NB4 (cell line): Measurements from ENCODE around the gene LDB3.

ENCODE experiments used
- DNase-seq: peaks from one replicate; pipeline ENCODE4 v3.0.0; 2010; ENCODE audit warnings: low read depth
- H3K4me3 ChIP-seq: one replicate; pipeline ENCODE4 v1.5.1; 2011; ENCODE audit warnings: mild to moderate bottlenecking, low read depth, low read length, moderate library complexity
- MYC ChIP-seq: IDR thresholded peaks from 2 replicates; pipeline ENCODE4 v1.6.1; 2011; ENCODE audit warnings: low read depth, low read length
- POLR2A ChIP-seq: IDR thresholded peaks from 2 replicates; pipeline ENCODE4 v1.6.1; 2011; ENCODE audit warnings: mild to moderate bottlenecking; ENCODE audit not compliant: insufficient read length; ENCODE audit errors: extremely low read depth
- TF ChIP-seq, protein P1 (sequence below): IDR thresholded peaks from one replicate; pipeline ENCODE4 v1.5.1; 2012; ENCODE audit warnings: low read depth, low read length
- TF ChIP-seq, protein P2 (sequence below): IDR thresholded peaks from 2 replicates; pipeline ENCODE4 v1.6.1; 2011; ENCODE audit warnings: low read depth, low read length

LDB3 gene

DNA sequence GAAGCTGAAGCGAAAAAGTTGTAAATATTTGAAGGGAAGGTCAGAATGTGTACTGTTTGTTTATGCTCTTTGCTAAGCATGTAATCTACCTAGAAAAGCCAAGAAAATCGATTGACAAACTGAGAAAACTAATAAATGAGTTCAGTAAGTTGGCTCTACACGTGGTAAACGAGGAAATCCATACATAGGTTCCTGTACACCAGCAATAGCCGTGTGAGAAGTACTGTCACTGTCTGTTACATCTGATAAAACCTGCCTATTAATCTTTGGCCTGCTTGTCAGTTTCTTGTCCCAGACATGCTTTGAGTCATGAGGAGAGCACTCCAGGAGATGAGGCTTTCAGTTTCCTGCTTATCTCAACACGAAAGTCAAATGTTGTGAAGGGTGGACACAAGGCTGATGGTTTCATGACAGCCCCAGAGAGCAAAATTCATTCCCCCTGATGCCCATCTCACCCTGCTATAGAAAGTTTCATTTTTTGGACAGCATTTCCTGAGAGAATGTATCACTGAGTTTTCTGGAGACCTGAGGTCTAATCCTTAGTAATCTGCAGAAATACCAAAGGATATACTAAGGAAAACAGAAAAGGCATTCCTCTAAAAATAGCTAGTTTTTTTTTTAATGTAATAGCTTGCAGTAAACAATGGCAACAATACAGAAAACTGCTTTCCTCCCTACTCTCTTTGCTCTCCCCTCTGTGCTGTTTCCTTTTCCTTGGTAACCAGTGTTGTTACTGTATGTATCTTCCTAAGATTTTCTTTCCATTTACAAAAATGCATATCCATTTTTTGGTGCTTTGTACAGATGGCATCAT lies 107.0 kb downstream of the LDB3 start:
- no peak overlapping the region for H3K4me3 ChIP-seq
- DNase-seq: no peak
- TF ChIP-seq POLR2A: no peak

DNA sequence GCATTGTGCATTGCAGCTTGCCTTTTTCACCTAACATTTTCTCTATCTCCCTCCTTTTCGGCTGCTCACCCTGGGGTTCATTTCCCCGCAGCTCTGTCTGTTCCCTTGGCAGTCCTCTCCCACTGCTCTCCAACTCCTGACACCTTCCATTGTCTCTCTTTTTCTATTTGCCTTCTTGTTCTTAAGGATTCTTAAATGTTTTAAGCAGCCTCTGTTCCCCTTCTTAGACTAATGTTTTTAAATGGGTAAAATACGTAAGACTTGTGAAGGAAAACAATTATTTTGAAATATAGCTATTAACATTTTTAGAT lies 107.5 kb downstream of the LDB3 start:
- DNase-seq: no peak
- H3K4me3 ChIP-seq: no peak overlapping the region
- TF ChIP-seq POLR2A: no peak
- TF ChIP-seq, protein P1, sequence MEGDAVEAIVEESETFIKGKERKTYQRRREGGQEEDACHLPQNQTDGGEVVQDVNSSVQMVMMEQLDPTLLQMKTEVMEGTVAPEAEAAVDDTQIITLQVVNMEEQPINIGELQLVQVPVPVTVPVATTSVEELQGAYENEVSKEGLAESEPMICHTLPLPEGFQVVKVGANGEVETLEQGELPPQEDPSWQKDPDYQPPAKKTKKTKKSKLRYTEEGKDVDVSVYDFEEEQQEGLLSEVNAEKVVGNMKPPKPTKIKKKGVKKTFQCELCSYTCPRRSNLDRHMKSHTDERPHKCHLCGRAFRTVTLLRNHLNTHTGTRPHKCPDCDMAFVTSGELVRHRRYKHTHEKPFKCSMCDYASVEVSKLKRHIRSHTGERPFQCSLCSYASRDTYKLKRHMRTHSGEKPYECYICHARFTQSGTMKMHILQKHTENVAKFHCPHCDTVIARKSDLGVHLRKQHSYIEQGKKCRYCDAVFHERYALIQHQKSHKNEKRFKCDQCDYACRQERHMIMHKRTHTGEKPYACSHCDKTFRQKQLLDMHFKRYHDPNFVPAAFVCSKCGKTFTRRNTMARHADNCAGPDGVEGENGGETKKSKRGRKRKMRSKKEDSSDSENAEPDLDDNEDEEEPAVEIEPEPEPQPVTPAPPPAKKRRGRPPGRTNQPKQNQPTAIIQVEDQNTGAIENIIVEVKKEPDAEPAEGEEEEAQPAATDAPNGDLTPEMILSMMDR: no peak
- TF ChIP-seq, protein P2, sequence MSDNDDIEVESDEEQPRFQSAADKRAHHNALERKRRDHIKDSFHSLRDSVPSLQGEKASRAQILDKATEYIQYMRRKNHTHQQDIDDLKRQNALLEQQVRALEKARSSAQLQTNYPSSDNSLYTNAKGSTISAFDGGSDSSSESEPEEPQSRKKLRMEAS: no peak
- TF ChIP-seq MYC: no peak

DNA sequence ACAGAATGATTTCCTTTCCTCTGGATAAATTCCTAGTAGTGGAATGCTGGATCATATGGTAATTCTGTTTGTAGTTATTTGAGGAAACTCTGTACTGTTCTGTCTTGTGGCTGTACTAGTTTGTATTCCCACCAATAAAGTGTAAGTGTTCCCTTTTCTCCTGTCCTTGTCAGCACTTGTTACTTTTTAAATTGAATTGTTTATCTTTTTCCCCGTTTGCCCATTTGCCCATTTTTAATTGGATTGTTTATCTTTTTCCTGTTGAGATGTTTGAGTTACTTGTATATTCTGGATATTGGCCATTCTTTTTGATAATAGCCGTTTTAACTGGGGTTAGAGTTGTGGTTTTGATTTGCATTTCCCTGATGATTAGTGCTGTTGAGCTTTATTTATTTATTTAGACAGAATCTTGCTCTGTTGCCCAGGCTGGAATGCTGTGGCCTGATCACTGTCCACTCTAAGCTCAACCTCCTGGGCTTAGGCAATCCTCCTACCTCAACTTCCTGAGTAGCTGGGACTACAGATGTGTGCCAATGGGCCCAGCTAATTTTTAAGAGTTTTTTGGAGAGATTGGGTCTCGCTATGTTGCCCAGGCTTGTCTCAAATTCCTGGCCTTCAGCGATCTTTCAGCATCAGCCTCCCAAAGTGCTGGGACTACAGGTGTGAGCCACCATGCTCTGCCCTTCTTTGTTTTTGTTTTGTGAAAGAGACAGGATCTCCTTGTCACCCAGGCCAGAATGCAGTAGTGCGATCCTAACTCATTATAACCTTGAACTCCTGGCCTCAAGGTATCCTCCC lies 111.1 kb downstream of the LDB3 start:
- TF ChIP-seq POLR2A: no peak
- TF ChIP-seq, protein P1: no peak
- no peak for TF ChIP-seq MYC
- TF ChIP-seq, protein P2: no peak
- no peak for DNase-seq

DNA sequence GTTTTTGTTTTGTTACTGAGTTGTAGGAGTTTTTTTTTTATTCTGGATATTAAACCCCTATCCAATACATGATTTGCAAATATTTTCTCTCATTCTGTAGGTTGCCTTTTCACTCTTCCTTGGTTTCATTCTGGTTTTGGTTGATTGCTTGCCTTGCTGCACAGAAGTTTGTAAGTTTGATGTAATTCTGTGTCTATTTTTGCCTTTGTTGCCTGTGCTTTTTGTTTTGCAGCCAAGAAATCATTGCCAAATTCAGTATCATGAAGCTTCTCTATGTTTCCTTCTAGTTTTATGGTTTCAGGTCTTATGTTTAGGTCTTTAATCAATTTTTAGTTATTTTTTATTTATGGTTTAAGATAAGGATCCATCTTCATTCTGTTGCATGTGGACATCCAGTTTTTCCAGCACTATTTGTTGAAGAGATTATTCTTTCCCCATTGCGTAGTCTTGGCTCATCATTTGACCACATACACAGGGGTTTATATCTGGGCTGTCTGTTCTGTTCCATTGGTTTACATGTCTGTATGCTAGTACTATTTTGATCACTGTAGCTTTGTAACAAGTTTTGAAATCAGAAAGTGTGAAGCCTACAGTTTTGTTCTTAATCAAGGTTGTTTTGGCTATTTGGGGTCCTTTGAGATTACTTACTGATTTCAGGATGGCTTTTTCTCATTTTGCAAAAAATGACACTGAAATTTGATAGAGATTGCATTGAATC lies 114.5 kb downstream of the LDB3 start:
- no peak for TF ChIP-seq POLR2A
- no peak for TF ChIP-seq MYC
- TF ChIP-seq, protein P2: no peak
- TF ChIP-seq, protein P1: no peak
- no peak overlapping the region for H3K4me3 ChIP-seq
- no peak for DNase-seq

More for the DNA sequence above, 111.1 kb downstream of the LDB3 start:
- no peak overlapping the region for H3K4me3 ChIP-seq

DNA sequence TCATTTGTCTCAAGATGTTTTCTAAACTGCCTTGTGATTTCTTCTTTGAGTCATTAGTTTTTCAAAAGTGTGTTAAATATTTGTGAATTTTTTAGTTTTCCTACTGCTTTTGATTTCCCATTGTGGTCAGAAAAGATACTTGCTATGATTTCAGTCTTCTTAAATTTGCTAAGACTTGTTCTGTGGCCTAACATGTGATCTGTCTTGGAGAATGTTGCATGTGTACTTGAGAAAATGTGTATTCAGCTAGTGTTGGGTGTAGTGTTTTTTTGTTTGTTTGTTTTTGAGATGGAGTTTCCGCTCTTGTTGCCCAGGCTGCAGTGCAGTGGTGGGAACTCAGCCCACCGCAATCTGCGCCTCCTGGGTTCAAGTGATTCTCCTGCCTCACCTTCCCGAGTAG lies 116.7 kb downstream of the LDB3 start:
- TF ChIP-seq MYC: no peak
- TF ChIP-seq POLR2A: no peak
- TF ChIP-seq, protein P2: no peak
- TF ChIP-seq, protein P1: no peak
- no peak for DNase-seq
- no peak overlapping the region for H3K4me3 ChIP-seq
